ENCODE measurements around the gene SCGN.

The SCGN gene

GRCh38 chr6:25704001-25704400, 52.0 kb downstream of the SCGN start:
- CTCF ChIA-PET = interaction anchor here (0.6 to 1.6 kb wide), 6 partner anchors 14 to 89 kb away, joined by 3 to 10 read pairs (median 4); no protein-coding TSS in a partner anchor
- POLR2A ChIA-PET = no interaction called here
- Histone ChIP-seq H3K4me1 (ENCODE audit: control insufficient read depth, insufficient read depth, low read length) (no peaks in the 10 kb centered on the region), H3K36me3 (ENCODE audit: control insufficient read depth in 2 of 2, insufficient read depth in 1 of 2, low read length in 2 of 2) (no peaks in the 10 kb centered on the region), H3K4me3 (ENCODE audit: low read depth, low read length) (no peak overlapping the region), H3K27ac (ENCODE audit: extremely low read depth, low read depth, low read length) (no peak overlapping the region), H3K9me3 (ENCODE audit: control insufficient read depth, insufficient read depth, low read depth, low read length) (no peaks in the 10 kb centered on the region)
- TF ChIP-seq YY1 (tag by site-specific recombination; IDR thresholded peaks at IDR 0.05) (no peak), ZNF513 (tag by site-specific recombination; IDR thresholded peaks at IDR 0.05) (no peak), HOXA7 (CRISPR knock-in tag; IDR thresholded peaks at IDR 0.05; ENCODE audit: borderline replicate concordance) (no peak), ZNF184 (tag by site-specific recombination; IDR thresholded peaks at IDR 0.05) (no peak), ZNF514 (tag by site-specific recombination; IDR thresholded peaks at IDR 0.05) (no peak)

DNA sequence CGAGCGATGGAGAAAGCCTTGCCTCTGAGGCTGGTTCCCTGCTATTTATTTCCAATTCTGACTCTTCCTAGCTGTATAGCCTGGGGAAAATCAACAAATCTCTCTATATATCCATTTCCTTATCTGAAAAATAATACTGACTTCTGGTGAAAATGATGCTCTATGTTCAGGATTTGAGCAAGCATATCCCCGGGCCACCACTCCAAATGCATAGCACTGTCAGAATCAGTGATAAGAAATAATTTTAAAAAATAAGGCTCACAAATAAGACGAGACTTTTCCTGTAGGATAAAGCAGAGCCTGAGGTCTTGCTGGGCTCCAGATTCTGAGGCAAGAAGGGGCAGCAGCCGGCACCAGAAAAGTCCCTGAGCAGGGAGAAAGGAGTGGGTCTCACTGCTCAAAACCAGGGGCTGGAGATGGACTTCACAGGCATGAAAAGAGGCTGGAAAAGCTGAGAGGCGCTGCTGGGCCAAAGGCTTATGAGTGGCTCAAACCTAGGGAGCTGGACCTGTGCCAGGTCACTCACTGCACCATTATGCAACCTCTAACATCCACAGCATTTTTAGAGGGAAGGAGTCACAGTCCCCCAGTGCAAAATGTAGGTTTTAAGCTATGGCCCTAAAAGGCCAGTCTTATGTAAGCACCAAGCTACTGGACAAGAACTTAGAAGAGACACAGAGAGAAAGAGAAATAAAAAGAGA, 54.4 kb downstream of the SCGN start:
- TF ChIP-seq ZNF600 (tag by site-specific recombination; IDR thresholded peaks at IDR 0.05) (no peak), ZNF394 (tag by site-specific recombination; IDR thresholded peaks at IDR 0.05; ENCODE audit: borderline replicate concordance) (no peak), ZBTB17 (tag by site-specific recombination; IDR thresholded peaks at IDR 0.05) (peak; percentile 85), SALL2 (tag by site-specific recombination; IDR thresholded peaks at IDR 0.05; ENCODE audit: borderline replicate concordance) (no peak), ZFHX2 (tag by site-specific recombination; conservative IDR thresholded peaks at IDR 0.05) (no peak), BCL11A (tag by site-specific recombination; IDR thresholded peaks at IDR 0.05; ENCODE audit: low read depth) (no peak)
- Histone ChIP-seq H3K27ac (ENCODE audit: extremely low read depth, low read depth, low read length) (no peak overlapping the region), H3K9me3 (ENCODE audit: control insufficient read depth, insufficient read depth, low read depth, low read length) (no peaks in the 10 kb centered on the region), H3K36me3 (ENCODE audit: control insufficient read depth in 2 of 2, insufficient read depth in 1 of 2, low read length in 2 of 2) (no peaks in the 10 kb centered on the region), H3K4me3 (ENCODE audit: low read depth, low read length) (no peak overlapping the region), H3K4me1 (ENCODE audit: control insufficient read depth, insufficient read depth, low read length) (no peaks in the 10 kb centered on the region)
- POLR2A ChIA-PET = no interaction called here
- CTCF ChIA-PET = interaction anchor here (0.6 to 4.2 kb wide), 5 partner anchors 10 to 105 kb away, joined by 3 to 24 read pairs (median 5); no protein-coding TSS in a partner anchor

DNA sequence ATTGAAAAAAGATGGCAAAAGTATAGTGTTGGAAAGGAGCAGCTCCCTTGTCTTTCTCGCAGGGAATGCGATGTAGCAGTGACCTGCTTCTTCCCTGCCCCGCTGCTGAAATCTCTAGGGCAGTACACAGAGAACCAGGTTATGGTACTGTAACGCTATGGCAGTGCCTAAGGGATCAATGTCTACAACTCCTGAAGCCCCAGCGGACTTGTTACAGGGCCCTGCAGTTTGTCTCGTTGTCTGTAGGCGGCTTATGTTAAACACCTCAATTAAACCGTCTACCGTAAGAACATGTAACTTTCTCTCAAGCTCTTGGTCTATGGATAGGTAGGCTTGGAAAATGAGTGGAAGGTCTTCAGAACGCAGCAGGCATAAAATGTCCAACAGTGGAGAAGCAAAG, 57.7 kb downstream of the SCGN start:
- CTCF ChIA-PET = interaction anchor here (1.8 to 4.2 kb wide), 2 partner anchors 8 to 11 kb away, joined by 12 to 24 read pairs; no protein-coding TSS in a partner anchor
- H3K4me1 ChIP-seq (ENCODE audit: control insufficient read depth, insufficient read depth, low read length) = no peaks in the 10 kb centered on the region
- H3K9me3 ChIP-seq (ENCODE audit: control insufficient read depth, insufficient read depth, low read depth, low read length) = no peaks in the 10 kb centered on the region
- no peak overlapping the region for H3K4me3 ChIP-seq (ENCODE audit: low read depth, low read length)
- H3K27ac ChIP-seq (ENCODE audit: extremely low read depth, low read depth, low read length) = no peak overlapping the region
- no peaks in the 10 kb centered on the region for H3K36me3 ChIP-seq (ENCODE audit: control insufficient read depth in 2 of 2, insufficient read depth in 1 of 2, low read length in 2 of 2)
- POLR2A ChIA-PET = no interaction called here
- TF ChIP-seq TRIM28 (IDR thresholded peaks at IDR 0.05; ENCODE audit: borderline replicate concordance, low read length) = no peak
- no peak for TF ChIP-seq ZNF561 (tag by site-specific recombination; IDR thresholded peaks at IDR 0.05; ENCODE audit: borderline replicate concordance)
- TF ChIP-seq, protein P1, sequence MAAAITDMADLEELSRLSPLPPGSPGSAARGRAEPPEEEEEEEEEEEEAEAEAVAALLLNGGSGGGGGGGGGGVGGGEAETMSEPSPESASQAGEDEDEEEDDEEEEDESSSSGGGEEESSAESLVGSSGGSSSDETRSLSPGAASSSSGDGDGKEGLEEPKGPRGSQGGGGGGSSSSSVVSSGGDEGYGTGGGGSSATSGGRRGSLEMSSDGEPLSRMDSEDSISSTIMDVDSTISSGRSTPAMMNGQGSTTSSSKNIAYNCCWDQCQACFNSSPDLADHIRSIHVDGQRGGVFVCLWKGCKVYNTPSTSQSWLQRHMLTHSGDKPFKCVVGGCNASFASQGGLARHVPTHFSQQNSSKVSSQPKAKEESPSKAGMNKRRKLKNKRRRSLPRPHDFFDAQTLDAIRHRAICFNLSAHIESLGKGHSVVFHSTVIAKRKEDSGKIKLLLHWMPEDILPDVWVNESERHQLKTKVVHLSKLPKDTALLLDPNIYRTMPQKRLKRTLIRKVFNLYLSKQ (tag by site-specific recombination; IDR thresholded peaks at IDR 0.05; ENCODE audit: borderline replicate concordance) = no peak
- no peak for TF ChIP-seq ZNF560 (tag by site-specific recombination; IDR thresholded peaks at IDR 0.05; ENCODE audit: borderline replicate concordance)
- TF ChIP-seq ZNF677 (tag by site-specific recombination; IDR thresholded peaks at IDR 0.05) = no peak
- no peak for TF ChIP-seq ZNF670 (tag by site-specific recombination; IDR thresholded peaks at IDR 0.05; ENCODE audit: low read depth)
- TF ChIP-seq, protein P2, sequence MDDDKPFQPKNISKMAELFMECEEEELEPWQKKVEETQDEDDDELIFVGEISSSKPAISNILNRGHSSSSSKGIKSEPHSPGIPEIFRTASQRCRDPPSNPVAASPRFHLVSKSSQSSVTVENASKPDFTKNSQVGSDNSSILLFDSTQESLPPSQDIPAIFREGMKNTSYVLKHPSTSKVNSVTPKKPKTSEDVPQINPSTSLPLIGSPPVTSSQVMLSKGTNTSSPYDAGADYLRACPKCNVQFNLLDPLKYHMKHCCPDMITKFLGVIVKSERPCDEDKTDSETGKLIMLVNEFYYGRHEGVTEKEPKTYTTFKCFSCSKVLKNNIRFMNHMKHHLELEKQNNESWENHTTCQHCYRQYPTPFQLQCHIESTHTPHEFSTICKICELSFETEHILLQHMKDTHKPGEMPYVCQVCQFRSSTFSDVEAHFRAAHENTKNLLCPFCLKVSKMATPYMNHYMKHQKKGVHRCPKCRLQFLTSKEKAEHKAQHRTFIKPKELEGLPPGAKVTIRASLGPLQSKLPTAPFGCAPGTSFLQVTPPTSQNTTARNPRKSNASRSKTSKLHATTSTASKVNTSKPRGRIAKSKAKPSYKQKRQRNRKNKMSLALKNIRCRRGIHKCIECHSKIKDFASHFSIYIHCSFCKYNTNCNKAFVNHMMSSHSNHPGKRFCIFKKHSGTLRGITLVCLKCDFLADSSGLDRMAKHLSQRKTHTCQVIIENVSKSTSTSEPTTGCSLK (tag by site-specific recombination; IDR thresholded peaks at IDR 0.05) = no peak
- no peak for TF ChIP-seq ZNF138 (tag by site-specific recombination; IDR thresholded peaks at IDR 0.05; ENCODE audit: borderline replicate concordance)
- TF ChIP-seq ZSCAN16 (tag by site-specific recombination; IDR thresholded peaks at IDR 0.05) = no peak
- no peak for TF ChIP-seq OVOL3 (tag by site-specific recombination; IDR thresholded peaks at IDR 0.05)
- no peak for TF ChIP-seq IKZF3 (tag by site-specific recombination; IDR thresholded peaks at IDR 0.05)
- no peak for TF ChIP-seq SETDB1 (IDR thresholded peaks at IDR 0.05; ENCODE audit: insufficient read length, low read length)
- no peak for TF ChIP-seq MYNN (tag by site-specific recombination; IDR thresholded peaks at IDR 0.05; ENCODE audit: borderline replicate concordance)
- no peak for TF ChIP-seq ZSCAN23 (tag by site-specific recombination; IDR thresholded peaks at IDR 0.05)
- no peak for TF ChIP-seq ZNF514 (tag by site-specific recombination; IDR thresholded peaks at IDR 0.05)
- TF ChIP-seq, protein P3, sequence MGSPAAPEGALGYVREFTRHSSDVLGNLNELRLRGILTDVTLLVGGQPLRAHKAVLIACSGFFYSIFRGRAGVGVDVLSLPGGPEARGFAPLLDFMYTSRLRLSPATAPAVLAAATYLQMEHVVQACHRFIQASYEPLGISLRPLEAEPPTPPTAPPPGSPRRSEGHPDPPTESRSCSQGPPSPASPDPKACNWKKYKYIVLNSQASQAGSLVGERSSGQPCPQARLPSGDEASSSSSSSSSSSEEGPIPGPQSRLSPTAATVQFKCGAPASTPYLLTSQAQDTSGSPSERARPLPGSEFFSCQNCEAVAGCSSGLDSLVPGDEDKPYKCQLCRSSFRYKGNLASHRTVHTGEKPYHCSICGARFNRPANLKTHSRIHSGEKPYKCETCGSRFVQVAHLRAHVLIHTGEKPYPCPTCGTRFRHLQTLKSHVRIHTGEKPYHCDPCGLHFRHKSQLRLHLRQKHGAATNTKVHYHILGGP (tag by site-specific recombination; IDR thresholded peaks at IDR 0.05) = no peak
